GM21786 (cell line): ENCODE measurements around the gene RGMA.

Source experiments
- ATAC-seq: cut with Tn5 transposase; IDR thresholded peaks from one replicate; pipeline ENCODE4 v1.9.1; 2021; ENCODE audit not compliant: unreplicated experiment

The RGMA gene

GRCh38 chr15:93102211-93102610, 13.2 kb upstream of the RGMA start:
- no peak for ATAC-seq

- ATAC-seq, result no peak
Measured at GRCh38 chr15:93093765-93094164, 4.8 kb upstream of the RGMA start.

GRCh38 chr15:93091465-93091864, 2.5 kb upstream of the RGMA start:
- no peak for ATAC-seq

- no peak for ATAC-seq
Measured at GRCh38 chr15:93089727-93090305, 805 bp upstream of the RGMA start.

DNA sequence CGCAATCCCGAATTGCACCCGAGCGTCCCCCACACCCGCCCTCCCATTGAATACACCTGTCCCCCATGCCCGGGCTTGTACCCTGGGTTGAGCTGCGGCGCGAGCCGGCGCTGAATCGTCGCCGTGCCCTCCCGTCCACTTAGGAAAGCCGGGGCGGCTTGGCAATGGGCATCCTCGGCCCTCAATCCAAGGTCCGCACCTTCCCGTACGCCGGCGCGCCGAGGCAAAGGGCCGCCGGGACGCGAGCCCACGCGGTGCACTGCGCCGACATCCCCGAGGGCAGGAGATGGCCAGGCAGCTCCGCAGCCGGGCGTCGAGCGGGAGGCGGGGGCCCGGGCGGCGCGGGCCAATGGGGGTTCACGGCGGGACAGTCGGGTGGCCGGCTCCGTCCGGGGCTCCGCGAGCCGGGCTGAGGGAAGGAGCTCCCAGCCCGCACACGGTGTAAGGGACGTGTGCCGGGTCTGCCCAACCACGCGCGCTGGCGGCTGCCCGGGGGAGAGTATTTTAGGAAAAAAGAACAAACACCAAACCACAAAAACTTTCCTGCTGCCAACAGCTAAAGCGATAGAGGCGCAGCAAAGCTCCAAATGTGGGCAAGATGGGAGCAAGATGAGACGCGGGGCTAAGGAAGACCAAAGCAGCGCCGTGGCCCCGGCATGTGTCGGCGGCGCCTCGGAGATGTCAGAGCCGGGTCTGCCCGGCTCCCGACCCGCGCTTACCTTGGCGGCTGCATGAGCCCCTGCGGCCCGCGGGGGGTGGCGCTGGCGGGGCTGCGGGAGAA, 621 bp downstream of the RGMA start:
- ATAC-seq, result no peak

DNA sequence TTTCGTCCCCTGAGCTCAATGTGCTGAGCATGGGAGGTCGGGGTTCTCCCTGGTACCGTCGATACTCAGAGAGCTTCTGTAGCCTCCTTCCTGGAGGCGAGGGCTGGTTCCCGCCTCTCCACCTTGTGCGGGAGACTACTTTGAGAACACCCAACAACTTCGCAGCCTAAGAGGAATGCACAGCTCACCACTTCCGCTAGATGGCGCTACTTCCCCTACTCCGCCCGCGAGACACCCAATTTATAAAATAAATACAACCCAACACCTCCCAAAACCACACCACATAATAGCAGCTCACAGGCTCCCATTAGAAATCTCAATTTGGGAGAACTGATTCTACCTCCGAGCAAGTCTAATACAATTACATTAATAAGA, 1.2 kb downstream of the RGMA start:
- ATAC-seq, result no peak

GRCh38 chr15:93086791-93087190, 2.2 kb downstream of the RGMA start:
- no peak for ATAC-seq

GRCh38 chr15:93085692-93086091, 3.3 kb downstream of the RGMA start:
- no peak for ATAC-seq

DNA sequence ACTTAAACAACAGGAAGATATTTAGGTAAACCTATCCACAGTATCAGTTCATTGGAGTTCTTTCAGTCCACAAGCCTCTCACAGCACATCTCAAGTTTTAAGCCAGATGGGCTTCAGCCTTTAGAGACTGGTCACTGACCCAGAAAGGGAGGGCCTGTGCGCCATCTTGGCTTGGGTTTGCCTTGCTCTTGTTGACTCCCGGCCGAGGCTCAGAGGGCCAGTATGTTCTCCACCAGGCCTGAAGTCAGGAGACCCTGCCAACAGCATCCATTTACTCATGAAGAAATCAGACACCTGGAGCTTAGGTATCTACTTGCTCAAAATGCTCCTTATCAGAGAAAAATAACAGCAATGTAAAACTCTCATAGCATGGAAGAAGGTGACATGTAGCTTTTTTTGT, 6.2 kb downstream of the RGMA start:
- no peak for ATAC-seq

DNA sequence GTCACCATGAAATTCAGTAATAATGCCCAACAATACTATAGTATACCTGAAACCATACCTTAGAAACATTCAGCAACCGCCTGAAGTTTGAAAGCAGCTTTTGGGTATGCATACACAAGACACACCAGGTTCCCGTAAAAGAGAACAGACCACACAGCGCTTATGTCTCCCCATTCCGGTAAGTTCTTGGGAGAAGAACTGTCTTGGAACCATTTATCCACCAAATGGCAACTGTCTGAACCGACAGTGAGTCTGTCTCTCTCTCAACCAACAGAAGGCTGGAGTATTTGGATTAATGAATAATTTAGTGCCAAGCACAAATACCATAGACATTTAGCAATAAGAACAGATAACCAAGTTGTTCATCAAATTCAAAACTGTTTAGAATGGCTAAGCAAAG, 7.6 kb downstream of the RGMA start:
- ATAC-seq, result no peak

DNA sequence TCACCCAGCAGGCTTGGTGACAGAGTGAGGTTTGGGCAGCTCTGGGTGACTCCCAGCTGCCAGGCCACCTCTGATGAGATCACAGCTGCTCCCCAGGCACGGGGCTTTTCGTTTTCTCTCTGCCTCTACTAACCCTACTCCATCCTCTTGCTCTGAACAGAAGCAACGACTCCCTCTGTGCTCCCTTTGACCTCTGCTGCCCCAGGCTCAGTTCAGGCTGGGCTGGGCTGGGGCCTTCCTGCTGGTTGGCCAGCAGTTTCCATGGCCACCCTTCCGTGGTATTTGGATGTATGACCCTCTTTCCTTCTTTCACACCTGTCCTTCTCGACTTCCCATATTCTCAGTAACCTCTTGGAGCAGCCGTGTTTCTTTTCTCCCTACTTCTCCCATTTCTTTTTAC, 8.6 kb downstream of the RGMA start:
- ATAC-seq, result no peak

- no peak for ATAC-seq
Measured at GRCh38 chr15:93076875-93077274, 12.1 kb downstream of the RGMA start.

DNA sequence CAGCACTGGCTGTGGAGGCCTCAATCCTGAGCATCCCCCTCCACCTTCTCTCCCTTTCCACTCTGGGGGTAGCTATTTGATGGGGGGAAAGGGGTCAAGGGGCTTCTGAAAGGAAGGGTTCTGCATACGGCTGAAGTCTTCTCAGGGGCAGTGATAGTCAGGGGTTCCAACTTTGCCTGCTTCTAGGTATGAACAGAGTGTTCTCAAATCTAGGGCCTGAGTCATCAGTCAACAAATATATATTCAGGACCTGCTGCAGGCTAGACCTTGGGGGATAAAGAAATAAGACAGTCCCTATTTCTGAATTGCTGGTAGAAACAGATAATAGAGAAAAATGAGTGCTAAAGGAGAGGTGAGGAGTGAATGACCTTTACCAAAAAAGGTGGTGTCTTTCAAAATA, 12.8 kb downstream of the RGMA start:
- ATAC-seq, result no peak

- ATAC-seq, result no peak
Measured at GRCh38 chr15:93074599-93074998, 14.4 kb downstream of the RGMA start.

DNA sequence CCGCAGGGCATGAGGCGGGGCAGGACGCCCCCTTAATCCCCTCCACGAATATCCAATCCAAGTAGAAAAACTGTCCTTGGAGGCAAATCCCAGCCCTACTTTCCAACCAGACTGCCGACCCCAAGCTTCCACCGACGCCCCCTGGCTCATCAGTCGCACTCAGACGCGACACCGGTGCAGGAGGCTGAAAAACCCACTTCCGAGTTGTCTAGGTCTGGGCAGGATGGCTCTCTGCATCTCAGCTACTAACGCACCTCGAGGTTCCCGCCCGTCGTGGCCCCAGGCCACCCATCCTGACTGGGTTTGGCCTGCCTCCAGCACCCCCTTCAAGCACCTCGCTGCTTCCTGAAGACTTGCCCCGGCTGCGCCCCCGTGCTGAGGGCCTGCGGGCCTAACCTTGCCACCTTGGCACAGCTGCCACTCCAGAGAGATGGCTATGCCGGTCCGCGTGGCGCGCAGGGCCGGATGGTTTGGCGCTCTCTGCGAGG, 15.5 kb downstream of the RGMA start:
- no peak for ATAC-seq

GRCh38 chr15:93072411-93073394, 16.3 kb downstream of the RGMA start:
- ATAC-seq, result no peak

DNA sequence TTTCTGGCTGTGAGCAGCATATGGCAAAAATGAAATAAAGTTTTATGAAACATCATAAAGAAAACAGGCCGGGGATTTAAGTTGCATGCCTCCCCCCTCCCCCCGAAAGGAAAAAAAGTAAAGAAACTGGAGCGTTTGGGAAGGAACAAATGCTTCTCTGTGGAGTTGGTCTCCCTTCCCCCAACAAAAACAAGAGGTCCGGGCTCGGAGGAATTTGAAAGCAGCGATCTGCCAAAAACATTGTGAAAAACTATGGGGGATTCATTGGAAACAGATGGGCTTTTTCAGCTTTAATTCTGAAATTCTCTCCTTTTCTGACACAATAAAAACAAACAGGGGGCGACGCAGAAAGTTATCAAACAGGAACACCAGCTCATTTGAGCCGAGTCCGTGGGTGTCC, 17.0 kb downstream of the RGMA start:
- ATAC-seq, result no peak

DNA sequence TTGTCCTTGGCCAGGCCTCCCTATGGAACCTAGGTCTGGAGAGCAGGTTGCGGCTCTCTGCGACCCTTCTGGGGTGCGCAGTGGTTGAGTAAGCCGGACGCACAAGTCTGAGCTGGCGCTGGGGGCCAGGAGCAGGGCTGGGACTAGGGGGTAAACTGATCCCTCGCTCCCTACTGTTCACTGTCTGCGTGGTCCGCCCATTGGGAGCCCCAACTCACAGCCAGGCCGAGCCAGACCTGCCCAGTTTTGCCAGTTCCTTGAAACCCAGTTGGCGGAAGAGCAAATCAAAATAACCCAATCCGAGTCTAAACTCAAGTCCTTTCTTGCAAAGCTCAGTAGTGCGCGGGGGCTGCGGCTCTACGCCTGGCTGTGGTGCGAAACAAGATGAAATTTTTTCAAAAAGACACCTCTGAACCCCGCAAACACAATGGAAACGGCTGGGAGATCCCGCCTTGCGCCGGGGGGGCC, 17.5 kb downstream of the RGMA start:
- no peak for ATAC-seq

DNA sequence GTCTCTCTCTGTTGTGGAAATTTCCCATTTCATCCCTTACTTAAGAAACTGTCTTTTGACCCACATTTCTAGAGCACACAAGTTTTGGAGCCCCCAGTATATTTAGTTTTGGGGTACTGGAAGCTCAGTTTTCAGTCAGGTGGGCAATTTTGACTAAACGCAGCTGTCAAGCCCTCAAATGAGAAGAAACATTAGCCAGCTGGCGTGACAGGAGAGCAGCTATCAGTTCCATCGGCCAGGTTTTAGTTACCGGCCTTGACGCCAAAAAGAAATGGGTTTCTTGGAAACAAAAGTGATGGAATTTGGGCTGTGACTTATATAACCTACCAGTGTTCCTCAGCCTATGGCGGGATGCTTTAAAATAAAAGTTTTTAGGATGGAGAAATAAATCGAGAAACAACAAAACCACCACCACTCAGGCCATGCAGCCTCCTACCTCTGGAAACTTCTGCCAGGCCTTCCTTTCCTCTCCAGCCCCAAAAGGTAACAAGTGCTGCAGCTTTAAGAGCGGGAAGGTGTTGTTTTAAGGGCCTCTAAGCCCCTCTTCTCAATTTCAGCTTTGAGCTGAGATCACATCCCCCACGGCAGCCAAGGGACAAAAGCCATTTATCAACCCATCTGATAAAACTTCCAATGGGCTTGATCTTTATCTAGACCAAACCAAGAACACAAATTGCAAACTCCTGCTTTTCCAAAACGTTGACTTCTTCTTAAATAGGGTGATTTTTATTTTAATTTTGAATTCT, 18.3 kb downstream of the RGMA start:
- no peak for ATAC-seq

- no peak for ATAC-seq
Measured at GRCh38 chr15:93070132-93070531, 18.9 kb downstream of the RGMA start.
